NT2/D1 (cell line): Measurements from ENCODE around the gene ADGRD1.

ENCODE experiments used
- SUZ12 ChIP-seq: IDR thresholded peaks from 2 replicates; pipeline ENCODE4 v1.6.1; 2011; ENCODE audit not compliant: insufficient read length, insufficient read depth; ENCODE audit errors: extremely low read depth
- YY1 ChIP-seq: IDR thresholded peaks from 2 replicates; pipeline ENCODE4 v1.6.1; 2011; ENCODE audit not compliant: insufficient read length, insufficient read depth
- ZNF274 ChIP-seq: IDR thresholded peaks from 2 replicates; pipeline ENCODE4 v1.6.1; 2011; ENCODE audit warnings: mild to moderate bottlenecking, low read depth, low read length

- no peak for TF ChIP-seq YY1
- no peak for TF ChIP-seq ZNF274
- TF ChIP-seq SUZ12, result no peak
These were observed 234.7 kb downstream of the ADGRD1 start for GRCh38 chr12:131188131-131189050.
